HCT116 (cell line): ENCODE data around the gene NINJ1. TPM values are rescaled to one million over a fixed set of nuclear protein-coding genes. Genes with fewer than 3 reads are reported as not detected.

Experiments
- ATAC-seq: fragments of 200-7000 bp; cut with Tn5 transposase; 2 replicates; pipeline ENCODE4 v1.9.1; 2020; ENCODE audit warnings: mild to moderate bottlenecking, moderate library complexity
- BruUV-seq: library from RNA; stranded (reverse); fragments of 400-500 nt; replicated peaks from 2 replicates; lab custom pipeline; 2021; lab: Mats Ljungman, UMichigan
- CTCF ChIA-PET: fragments of 300-600 bp; sonication (Branson Sonifier 250); formaldehyde crosslinking; loops from one replicate; lab custom pipeline; 2021; ENCODE audit warnings: antibody characterized with exemption; lab: Charles Lee
- POLR2A ChIA-PET: fragments of 300-600, 350-600 bp; sonication (Branson Sonifier 250); formaldehyde crosslinking; loops from one replicate; lab custom pipeline; 2021; ENCODE audit warnings: antibody characterized with exemption; lab: Charles Lee
- RAD21 ChIA-PET, 2 experiments: fragments of 300-600 bp; sonication (Branson Sonifier 250); formaldehyde crosslinking; loops; one replicate each; lab custom pipeline; 2023; ENCODE audit warnings: low total read pairs in 2 of 2; ENCODE audit not compliant: uncharacterized antibody in 2 of 2, unreplicated experiment in 2 of 2, low non-redundant PET in 1 of 2; lab: Charles Lee
- DNase-seq: peaks from one replicate; pipeline ENCODE4 v3.0.0-alpha.2; 2010; ENCODE audit warnings: low read depth, low spot score
- H2AFZ ChIP-seq: fragments of 200-600 bp; shearing (Covaris generic), sonication (generic); 2 replicates; pipeline ENCODE4 v1.6.1; 2017; ENCODE audit warnings: low read depth, mixed run types, mixed read lengths, antibody characterized with exemption, low read length; ENCODE audit not compliant: poor library complexity, severe bottlenecking
- H3K27ac ChIP-seq: 2 replicates; pipeline ENCODE4 v1.5.1; 2012; ENCODE audit warnings: low read depth, low read length
- H3K27me3 ChIP-seq: fragments of 200-600 bp; sonication (generic); 2 replicates; pipeline ENCODE4 v1.6.1; 2016; ENCODE audit warnings: mixed run types, low read length, mixed read lengths; ENCODE audit not compliant: insufficient read depth
- H3K36me3 ChIP-seq, 2 experiments: fragments of 200-500 bp in 1 of 2; fragments of 200-600 bp in 1 of 2; sonication (Bioruptor generic) in 1 of 2; sonication (generic) in 1 of 2; 2 replicates each; pipeline versions ENCODE4 v1.5.1 to v1.6.1; 2014 to 2016; ENCODE audit warnings: low read length in 2 of 2, inconsistent platforms in 1 of 2, mixed read lengths in 1 of 2, mixed run types in 1 of 2; ENCODE audit not compliant: insufficient read depth in 2 of 2, control insufficient read depth in 1 of 2
- H3K4me1 ChIP-seq, 2 experiments: fragments of 200-600 bp in 1 of 2; sonication (generic) in 1 of 2; 2 replicates each; pipeline versions ENCODE4 v1.5.1 to v1.6.1; 2012 to 2017; ENCODE audit warnings: low read length in 2 of 2, inconsistent platforms in 1 of 2, mild to moderate bottlenecking in 1 of 2, mixed read lengths in 1 of 2, mixed run types in 1 of 2, moderate library complexity in 1 of 2; ENCODE audit not compliant: insufficient read depth in 2 of 2, control insufficient read depth in 1 of 2
- H3K4me2 ChIP-seq: fragments of 200-600 bp; sonication (generic); 2 replicates; pipeline ENCODE4 v1.6.1; 2017; ENCODE audit warnings: mixed run types, low read length, mixed read lengths
- H3K4me3 ChIP-seq, 2 experiments: fragments of 200-600 bp in 1 of 2; sonication (generic) in 1 of 2; replicated peaks in 1 of 2; 2 replicates each; pipeline ENCODE4 v1.5.1; 2011 to 2016; ENCODE audit warnings: low read length in 2 of 2, control low read depth in 1 of 2, low read depth in 1 of 2, mild to moderate bottlenecking in 1 of 2, mixed read lengths in 1 of 2, mixed run types in 1 of 2
- H3K79me2 ChIP-seq: fragments of 200-600 bp; sonication (generic); 2 replicates; pipeline ENCODE4 v1.6.1; 2017; ENCODE audit warnings: mild to moderate bottlenecking, mixed run types, low read length, moderate library complexity, mixed read lengths; ENCODE audit not compliant: insufficient read depth
- H3K9ac ChIP-seq: fragments of 200-600 bp; sonication (generic); 2 replicates; pipeline ENCODE4 v1.6.1; 2016; ENCODE audit warnings: low read length, mixed read lengths
- H3K9me2 ChIP-seq: fragments of 200-600 bp; sonication (generic), shearing (Covaris generic); 2 replicates; pipeline ENCODE4 v1.6.1; 2017; ENCODE audit warnings: mixed run types, mild to moderate bottlenecking, moderate library complexity; ENCODE audit not compliant: insufficient read depth
- H3K9me3 ChIP-seq, 2 experiments: fragments of 200-500 bp in 1 of 2; fragments of 200-600 bp in 1 of 2; sonication (Bioruptor generic) in 1 of 2; sonication (generic) in 1 of 2; 2 replicates each; pipeline ENCODE4 v1.6.1; 2014 to 2017; ENCODE audit warnings: low read length in 2 of 2, mixed read lengths in 2 of 2, inconsistent platforms in 1 of 2, low read depth in 1 of 2, mild to moderate bottlenecking in 1 of 2, mixed run types in 1 of 2, moderate library complexity in 1 of 2; ENCODE audit not compliant: control insufficient read depth in 1 of 2, insufficient read depth in 1 of 2
- H4K20me1 ChIP-seq: fragments of 200-600 bp; sonication (generic), shearing (Covaris generic); 2 replicates; pipeline ENCODE4 v1.6.1; 2017; ENCODE audit warnings: mixed run types, mild to moderate bottlenecking, moderate library complexity; ENCODE audit not compliant: insufficient read depth
- CBX3 ChIP-seq: IDR thresholded peaks from 2 replicates; pipeline ENCODE4 v1.6.1; 2012; ENCODE audit warnings: low read depth
- ELF1 ChIP-seq: IDR thresholded peaks from 2 replicates; pipeline ENCODE4 v1.6.1; 2012; ENCODE audit warnings: low read depth, borderline replicate concordance
- FOSL1 ChIP-seq: IDR thresholded peaks from 2 replicates; pipeline ENCODE4 v1.6.1; 2012; ENCODE audit warnings: low read depth
- MAX ChIP-seq: IDR thresholded peaks from 2 replicates; pipeline ENCODE4 v1.6.1; 2012
- RAD21 ChIP-seq: IDR thresholded peaks from 2 replicates; pipeline ENCODE4 v1.6.1; 2012; ENCODE audit warnings: low read depth, mild to moderate bottlenecking
- REST ChIP-seq: IDR thresholded peaks from 2 replicates; pipeline ENCODE4 v1.6.1; 2012; ENCODE audit warnings: low read depth
- SRF ChIP-seq: IDR thresholded peaks from 2 replicates; pipeline ENCODE4 v1.6.1; 2012; ENCODE audit warnings: low read depth
- YY1 ChIP-seq: IDR thresholded peaks from 2 replicates; pipeline ENCODE4 v1.6.1; 2011; ENCODE audit warnings: low read length, low read depth, moderate library complexity, mild to moderate bottlenecking; ENCODE audit not compliant: insufficient replicate concordance; ENCODE audit errors: extremely low read depth
- intact Hi-C: fragments of 100-400 bp; cut with micrococcal nuclease; formaldehyde crosslinking; loops from 2 replicates; pipeline ENCODE4 v1.10.0; 2022
- total RNA-seq: library from RNA; stranded (reverse); gene quantifications from one replicate; pipeline ENCODE4 v1.2.1, GENCODE V29; 2021; ENCODE audit not compliant: unreplicated experiment

The NINJ1 gene
- total RNA-seq, 1 experiment from 2014 or later, result 34.4 TPM

DNA sequence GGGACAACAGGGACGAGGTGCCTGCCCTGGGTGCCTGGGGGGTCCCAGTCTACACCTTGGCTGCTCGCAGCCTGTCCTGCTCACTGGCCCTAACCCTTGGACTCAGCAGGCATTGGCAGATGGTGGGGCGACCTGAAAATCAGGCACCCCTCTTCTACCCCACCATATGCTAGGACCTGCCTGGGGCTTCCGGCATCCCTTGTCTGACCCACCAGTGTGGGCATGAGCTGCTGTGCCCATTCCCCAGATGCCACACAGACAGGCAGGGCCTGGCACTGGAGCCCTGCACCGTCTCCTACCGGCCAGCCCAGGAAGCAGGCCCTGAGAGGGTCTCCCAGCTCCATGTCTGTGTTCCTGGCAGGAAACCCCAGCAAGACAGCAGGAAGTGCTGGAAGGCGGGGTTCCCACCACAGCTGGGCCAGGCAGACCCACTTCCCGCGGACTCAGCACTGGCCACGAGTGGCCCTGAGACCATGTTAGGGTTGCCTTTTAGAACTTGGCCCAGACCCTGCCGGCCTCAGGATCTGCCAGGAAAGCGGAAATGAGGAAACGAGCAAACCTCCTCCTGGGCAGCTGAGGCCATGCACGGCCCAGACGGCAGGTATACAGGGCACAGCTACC lies 3.1 kb downstream of the NINJ1 start (continued):
- TF ChIP-seq REST (no peak), RAD21 (no peak)
- TF ChIP-seq, all 23 proteins: peak for 0

DNA sequence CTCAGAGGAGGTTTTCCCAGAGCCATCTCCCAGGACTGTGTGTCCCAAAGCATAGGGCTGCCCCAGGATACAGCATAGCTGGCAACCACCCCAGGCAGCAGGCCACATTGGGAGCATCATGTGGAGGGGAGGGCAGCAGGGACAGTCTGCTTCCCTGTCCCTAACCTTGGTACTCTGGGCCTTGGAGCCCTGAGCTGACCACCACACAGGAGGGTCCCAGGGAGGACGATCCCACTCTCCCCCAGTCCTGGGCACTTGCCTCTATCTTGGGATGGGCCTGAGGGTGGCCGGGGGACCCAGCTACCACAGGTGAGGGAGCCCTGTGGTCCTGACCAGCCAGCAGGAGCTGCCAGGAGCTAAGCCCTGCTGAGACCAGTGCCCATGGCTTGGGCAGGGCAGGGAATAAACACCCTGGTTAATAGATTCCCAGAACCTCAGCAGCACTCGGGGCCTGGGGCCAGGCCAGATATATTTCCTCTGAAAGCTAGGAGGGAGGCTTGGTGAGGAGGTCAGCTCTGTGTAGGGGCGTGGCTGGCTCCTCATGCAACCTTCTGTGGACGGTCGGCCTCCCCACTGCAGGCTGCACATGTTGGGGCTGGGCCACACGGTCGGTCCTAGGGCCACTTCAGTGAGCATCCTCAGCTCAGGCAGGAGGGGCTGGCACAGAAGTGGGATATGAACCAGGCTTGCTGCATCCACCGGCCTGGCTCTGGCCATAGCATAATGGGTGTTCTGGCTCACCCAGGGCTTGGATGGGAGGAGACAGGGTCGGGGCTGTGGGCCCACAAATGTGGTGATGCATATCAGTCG lies 4.2 kb downstream of the NINJ1 start:
- ATAC-seq (no peak), DNase-seq (no peak)
- Histone ChIP-seq H3K79me2 (peaks cover 22% of the 10 kb centered on the region; the same call in 1 of the 2 replicates), H3K9me2 (no peaks in the 10 kb centered on the region), H4K20me1 (no peaks in the 10 kb centered on the region), H3K4me1 (peaks cover 29 to 35% of the 10 kb centered on the region in 2 experiments), H3K27me3 (no peaks in the 10 kb centered on the region), H3K4me2 (no peak overlapping the region), H3K9ac (no peak overlapping the region), H3K4me3 (no peak overlapping the region), H3K27ac (no peak overlapping the region), H2AFZ (no peak overlapping the region), H3K36me3 (no peaks in the 10 kb centered on the region), H3K9me3 (no peaks in the 10 kb centered on the region)
- ChIA-PET RAD21 (no interaction called here), POLR2A (no interaction called here), CTCF (no interaction called here)
- BruUV-seq, result no TSS peak
- intact Hi-C loops, result no loop called here
- TF ChIP-seq CBX3 (no peak), YY1 (no peak), ELF1 (no peak), MAX (no peak), SRF (no peak), FOSL1 (no peak), RAD21 (no peak)
